ENCODE measurements around the gene TTLL12. TPM values are rescaled to one million over a fixed set of nuclear protein-coding genes. Genes with fewer than 3 reads are reported as not detected.

TTLL12 gene
- total and polyA plus RNA-seq, 2 of the 8 experiments (the other 6 are each of a cell fraction or from before 2014, with no cell fraction given): 101 to 124 TPM

- Histone ChIP-seq H2BK120ac (replicated peaks; ENCODE audit: low read depth, low read length) (no peak overlapping the region), H2BK5ac (ENCODE audit: low read depth, low read length) (no peak overlapping the region), H3K9me3 (ENCODE audit: insufficient read depth in 2 of 2, low read depth in 1 of 2, low read length in 1 of 2) (no peaks in the 10 kb centered on the region), H3K4me2 (ENCODE audit: insufficient read depth in 1 of 2, low read depth in 2 of 2, low read length in 2 of 2) (no peak overlapping the region), H2AFZ (ENCODE audit: low read length) (no peak overlapping the region), H3K36me3 (ENCODE audit: control insufficient read depth in 2 of 4, insufficient read depth in 4 of 4, low read length in 3 of 4) (no peaks in the 10 kb centered on the region), H3K23ac (ENCODE audit: insufficient read length) (no peak overlapping the region), H3K23me2 (ENCODE audit: low read depth, low read length) (no peaks in the 10 kb centered on the region), H2AK5ac (ENCODE audit: low read depth, low read length) (no peak overlapping the region), H4K91ac (replicated peaks; ENCODE audit: insufficient read length, low read length) (no peak overlapping the region), H3K18ac (ENCODE audit: extremely low read depth, low read length) (no peak overlapping the region), H3K56ac (replicated peaks; ENCODE audit: insufficient read length, low read depth, low read length) (no peak overlapping the region), H4K20me1 (replicated peaks in 1 of 2; ENCODE audit: control insufficient read depth in 1 of 2, insufficient read depth in 2 of 2, low read length in 2 of 2) (peaks cover 0 to 2% of the 10 kb centered on the region in 2 experiments), H3K79me2 (ENCODE audit: control insufficient read depth in 1 of 2, insufficient read depth in 2 of 2, low read length in 2 of 2) (no peaks in the 10 kb centered on the region), H3K79me1 (ENCODE audit: low read depth, low read length) (no peaks in the 10 kb centered on the region), H4K5ac (ENCODE audit: insufficient read length, low read depth, low read length) (no peak overlapping the region), H4K8ac (ENCODE audit: extremely low read depth, insufficient read depth, low read length) (peak overlapping the region; percentile 51), H3K9ac (replicated peaks in 1 of 4; ENCODE audit: extremely low read depth in 1 of 4, low read depth in 3 of 4, low read length in 3 of 4) (no peak overlapping the region), H3K4me3 (ENCODE audit: extremely low read depth in 1 of 4, insufficient read depth in 2 of 4, low read depth in 3 of 4, low read length in 4 of 4) (no peak overlapping the region), H2BK12ac (ENCODE audit: low read depth, low read length) (no peak overlapping the region), H3K27me3 (replicated peaks in 1 of 4; ENCODE audit: control insufficient read depth in 3 of 4, extremely low read depth in 1 of 4, insufficient read depth in 3 of 4, low read length in 3 of 4) (no peaks in the 10 kb centered on the region), H3K27ac (ENCODE audit: low read depth, low read length) (no peak overlapping the region), H3K4me1 (replicated peaks in 1 of 4; ENCODE audit: control insufficient read depth in 3 of 4, insufficient read depth in 4 of 4, low read length in 3 of 4) (peaks cover 0 to 19% (median 9%) of the 10 kb centered on the region in 4 experiments; a peak in 5 of 7 replicates), H3K14ac (ENCODE audit: insufficient read length) (no peak overlapping the region), H2BK20ac (ENCODE audit: low read length) (no peak overlapping the region), H3K4ac (replicated peaks; ENCODE audit: insufficient read length, low read depth, low read length) (no peak overlapping the region), H2BK15ac (ENCODE audit: low read length) (0 out of 2 replicates have a peak overlapping the region, but pooled peaks have one; percentile 16)
- FAIRE-seq (no peak), DNase-seq (ENCODE audit: low read depth in 1 of 2, low spot score in 2 of 2) (no peak)
- ChIA-PET POLR2A (ENCODE audit: partially characterized antibody) (interaction anchor here (1.2 to 1.5 kb wide), 2 partner anchors 10 to 32 kb away, joined by 3 to 4 read pairs; no protein-coding TSS in a partner anchor), CTCF (ENCODE audit: partially characterized antibody) (interaction anchor here (1.0 to 16.7 kb wide), 4 partner anchors 8 to 174 kb away, joined by 3 to 186 read pairs (median 5); partner anchors contain the start of gene TTLL12)
- WGBS, 2 experiments (ENCODE audit: extremely low coverage in 1 of 2, insufficient coverage in 1 of 2, insufficient read length in 1 of 2, insufficient replicate concordance in 2 of 2, low coverage in 1 of 2, low lambda C conversion rate in 2 of 2, missing lambda C conversion rate in 1 of 2): 92% methylated on average over 9 of the region's 23 CpGs; no CpG with 5 or more reads in 1 of the 2 experiments
- no peak for TF ChIP-seq MAFK (IDR thresholded peaks at IDR 0.05; ENCODE audit: low read depth, low read length)
- no peak for TF ChIP-seq KDM1A (IDR thresholded peaks at IDR 0.05; ENCODE audit: borderline replicate concordance, low read length)
- TF ChIP-seq, protein P1, sequence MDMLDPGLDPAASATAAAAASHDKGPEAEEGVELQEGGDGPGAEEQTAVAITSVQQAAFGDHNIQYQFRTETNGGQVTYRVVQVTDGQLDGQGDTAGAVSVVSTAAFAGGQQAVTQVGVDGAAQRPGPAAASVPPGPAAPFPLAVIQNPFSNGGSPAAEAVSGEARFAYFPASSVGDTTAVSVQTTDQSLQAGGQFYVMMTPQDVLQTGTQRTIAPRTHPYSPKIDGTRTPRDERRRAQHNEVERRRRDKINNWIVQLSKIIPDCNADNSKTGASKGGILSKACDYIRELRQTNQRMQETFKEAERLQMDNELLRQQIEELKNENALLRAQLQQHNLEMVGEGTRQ (IDR thresholded peaks at IDR 0.05; ENCODE audit: low read length): no peak
- TF ChIP-seq SP1 (IDR thresholded peaks at IDR 0.05; ENCODE audit: low read depth, low read length): no peak
- TF ChIP-seq SIRT6 (IDR thresholded peaks at IDR 0.05; ENCODE audit: low read length): no peak
- no peak for TF ChIP-seq BACH1 (IDR thresholded peaks at IDR 0.05; ENCODE audit: low read length)
- no peak for TF ChIP-seq SIN3A (conservative IDR thresholded peaks at IDR 0.05 in 1 of 2, IDR thresholded peaks at IDR 0.05 in 1 of 2; ENCODE audit: low read depth in 1 of 2, low read length in 2 of 2)
- no peak for TF ChIP-seq ASH2L (IDR thresholded peaks at IDR 0.05; ENCODE audit: low read length)
- TF ChIP-seq ZNF274 (IDR thresholded peaks at IDR 0.05; ENCODE audit: borderline replicate concordance, extremely low read depth, low read length): no peak
- TF ChIP-seq POLR2A (IDR thresholded peaks at IDR 0.05; ENCODE audit: control extremely low read depth in 1 of 2, low read depth in 2 of 2, low read length in 2 of 2): no peak
- no peak for TF ChIP-seq HDAC6 (IDR thresholded peaks at IDR 0.05; ENCODE audit: low read depth, low read length)
- TF ChIP-seq CHD2 (IDR thresholded peaks at IDR 0.05; ENCODE audit: low read length): no peak
- no peak for TF ChIP-seq HDAC2 (IDR thresholded peaks at IDR 0.05; ENCODE audit: borderline replicate concordance in 1 of 2, low read depth in 2 of 2, low read length in 2 of 2)
Measured at GRCh38 chr22:43212434-43212952, 25.6 kb upstream of the TTLL12 start.
